Measurements from ENCODE around the gene FAM168B.

FAM168B gene

GRCh38 chr2:131040661-131041401 lies 52.4 kb downstream of the FAM168B start:
- peak in 8 of 56 donors; percentile 23 to 46 (median 34) for DNase-seq

- DNase-seq, result no peak
Observed at GRCh38 chr2:131039908-131040660, 53.2 kb downstream of the FAM168B start.

GRCh38 chr2:131039535-131039907 lies 53.7 kb downstream of the FAM168B start:
- DNase-seq, result peak in 38 of 56 donors; percentile 17 to 86 (median 60)

GRCh38 chr2:131039101-131039440 lies 54.2 kb downstream of the FAM168B start:
- DNase-seq, result no peak

- no peak for DNase-seq
Observed at GRCh38 chr2:131038258-131039100, 54.8 kb downstream of the FAM168B start.

- no peak for DNase-seq
Observed at GRCh38 chr2:131037398-131038257, 55.6 kb downstream of the FAM168B start.

GRCh38 chr2:131036696-131037397 lies 56.4 kb downstream of the FAM168B start:
- no peak for DNase-seq

- DNase-seq, result no peak
Observed at GRCh38 chr2:131036269-131036668, 57.0 kb downstream of the FAM168B start.

GRCh38 chr2:131035826-131036231 lies 57.4 kb downstream of the FAM168B start:
- no peak for DNase-seq

GRCh38 chr2:131035112-131035825 lies 58.0 kb downstream of the FAM168B start:
- DNase-seq, result peak in 1 of 56 donors; percentile 27

- DNase-seq, result peak in 29 of 56 donors; percentile 23 to 73 (median 48)
Observed at GRCh38 chr2:131034122-131035051, 58.9 kb downstream of the FAM168B start.

GRCh38 chr2:131033786-131034121 lies 59.5 kb downstream of the FAM168B start:
- DNase-seq, result no peak

- DNase-seq, result no peak
Observed at GRCh38 chr2:131032393-131032836, 60.8 kb downstream of the FAM168B start.

- DNase-seq, result no peak
Observed at GRCh38 chr2:131031875-131032274, 61.4 kb downstream of the FAM168B start.

GRCh38 chr2:131031431-131031841 lies 61.8 kb downstream of the FAM168B start:
- DNase-seq, result no peak

GRCh38 chr2:131030478-131030971 lies 62.7 kb downstream of the FAM168B start:
- peak in 43 of 56 donors; percentile 18 to 84 (median 58) for DNase-seq

- no peak for DNase-seq
Observed at GRCh38 chr2:131029812-131030211, 63.4 kb downstream of the FAM168B start.
